Transverse colon (tissue), 3 donors: ENCODE results near the gene CLEC5A.

Experiments
- CTCF ChIP-seq, 5 experiments: fragments of 200-600 bp in 3 of 5; fragments of 450-650 bp in 2 of 5; sonication (generic) in 3 of 5; IDR thresholded peaks; 1 replicate in 2 of 5; 2 replicates in 3 of 5; pipeline ENCODE4 v1.5.1; 2016 to 2017; ENCODE audit warnings: antibody characterized with exemption in 5 of 5, inconsistent platforms in 3 of 5, mild to moderate bottlenecking in 2 of 5, moderate library complexity in 1 of 5
- EP300 ChIP-seq: sonication (generic); formaldehyde crosslinking; IDR thresholded peaks from one replicate; pipeline ENCODE4 v1.6.1; 2017; ENCODE audit warnings: antibody characterized with exemption, low read depth

GRCh38 chr7:141992156-141992555 lies 45.4 kb upstream of the CLEC5A start:
- no peak for TF ChIP-seq EP300
- no peak for TF ChIP-seq CTCF (IDR thresholded peaks at IDR 0.05)
